IMR-90 (cell line): ENCODE data around the gene FRMD5. TPM values are rescaled to one million over a fixed set of nuclear protein-coding genes. Genes with fewer than 3 reads are reported as not detected.

ENCODE experiments used
- ATAC-seq: fragments of 200-7000 bp; cut with Tn5 transposase; 2 replicates; pipeline ENCODE4 v1.9.1; 2020; ENCODE audit warnings: low read depth, mild to moderate bottlenecking, moderate library complexity
- BruUV-seq: library from RNA; stranded (reverse); fragments of 400-500 nt; replicated peaks from 2 replicates; lab custom pipeline; 2021; lab: Mats Ljungman, UMichigan
- CTCF ChIA-PET: fragments of 300-600 bp; formaldehyde crosslinking; extraction: SDS; loops from one replicate; lab custom pipeline; 2021; ENCODE audit warnings: antibody characterized with exemption; lab: Yijun Ruan, JAX
- POLR2A ChIA-PET: fragments of 300-600 bp; sonication (Branson Sonifier 250); formaldehyde crosslinking; loops from one replicate; lab custom pipeline; 2022; ENCODE audit warnings: antibody characterized with exemption; ENCODE audit not compliant: unreplicated experiment; lab: Charles Lee
- DNase-seq: peaks from one replicate; pipeline ENCODE4 v3.0.0; 2013
- H2AFZ ChIP-seq: replicated peaks from 2 replicates; pipeline ENCODE3; 2013; ENCODE audit warnings: low read length, mild to moderate bottlenecking; ENCODE audit not compliant: poor library complexity
- H2AK5ac ChIP-seq: 2 replicates; pipeline ENCODE4 v1.6.1; 2013; ENCODE audit warnings: low read depth, low read length, inconsistent platforms
- H2AK9ac ChIP-seq: replicated peaks from 2 replicates; pipeline ENCODE3; 2013; ENCODE audit warnings: mild to moderate bottlenecking, low read depth, low read length, moderate library complexity; ENCODE audit not compliant: poor library complexity
- H2BK120ac ChIP-seq: 2 replicates; pipeline ENCODE4 v1.6.1; 2013; ENCODE audit warnings: low read depth, low read length, inconsistent platforms
- H2BK15ac ChIP-seq: 3 replicates; pipeline ENCODE4 v1.6.1; 2013; ENCODE audit warnings: low read depth, low read length, inconsistent platforms
- H2BK20ac ChIP-seq: 2 replicates; pipeline ENCODE4 v1.6.1; 2013; ENCODE audit warnings: low read depth, mild to moderate bottlenecking, inconsistent platforms, low read length, moderate library complexity
- H2BK5ac ChIP-seq: 2 replicates; pipeline ENCODE4 v1.6.1; 2013; ENCODE audit warnings: mild to moderate bottlenecking, low read depth, low read length, inconsistent platforms; ENCODE audit not compliant: poor library complexity, severe bottlenecking
- H3K14ac ChIP-seq: replicated peaks from 2 replicates; pipeline ENCODE4 v1.6.1; 2013; ENCODE audit warnings: low read depth, low read length, inconsistent platforms
- H3K18ac ChIP-seq: 2 replicates; pipeline ENCODE4 v1.6.1; 2013; ENCODE audit warnings: low read depth, low read length, control low read depth
- H3K23ac ChIP-seq: 2 replicates; pipeline ENCODE4 v1.6.1; 2013; ENCODE audit warnings: low read depth, low read length, inconsistent platforms
- H3K27ac ChIP-seq: 2 replicates; pipeline ENCODE4 v1.5.1; 2013; ENCODE audit warnings: mild to moderate bottlenecking, control low read depth, low read length; ENCODE audit not compliant: insufficient read depth
- H3K27me3 ChIP-seq: 2 replicates; pipeline ENCODE4 v1.6.1; 2013; ENCODE audit warnings: low read length; ENCODE audit not compliant: control insufficient read depth, insufficient read depth
- H3K36me3 ChIP-seq: 2 replicates; pipeline ENCODE4 v1.6.1; 2013; ENCODE audit warnings: low read length, mixed read lengths; ENCODE audit not compliant: control insufficient read depth, insufficient read depth
- H3K4ac ChIP-seq: 2 replicates; pipeline ENCODE4 v1.6.1; 2013; ENCODE audit warnings: low read depth, low read length, inconsistent platforms
- H3K4me1 ChIP-seq: 2 replicates; pipeline ENCODE4 v1.6.1; 2013; ENCODE audit warnings: low read length, mixed read lengths; ENCODE audit not compliant: control insufficient read depth, insufficient read depth
- H3K4me2 ChIP-seq: 2 replicates; pipeline ENCODE4 v1.6.1; 2013; ENCODE audit warnings: low read depth, mild to moderate bottlenecking, control low read depth, low read length, moderate library complexity
- H3K4me3 ChIP-seq: 2 replicates; pipeline ENCODE4 v1.5.1; 2013; ENCODE audit warnings: low read depth, mild to moderate bottlenecking, control low read depth, low read length, moderate library complexity; ENCODE audit not compliant: insufficient read depth
- H3K56ac ChIP-seq: 2 replicates; pipeline ENCODE4 v1.6.1; 2013; ENCODE audit warnings: low read length, inconsistent platforms; ENCODE audit not compliant: insufficient read depth; ENCODE audit errors: extremely low read depth
- H3K79me1 ChIP-seq, 2 experiments: 2 replicates each; pipeline ENCODE4 v1.6.1; 2013; ENCODE audit warnings: low read length in 2 of 2, inconsistent platforms in 1 of 2, low read depth in 1 of 2
- H3K9ac ChIP-seq: 2 replicates; pipeline ENCODE4 v1.6.1; 2013; ENCODE audit warnings: low read depth, low read length, control low read depth
- H3K9me1 ChIP-seq: 2 replicates; pipeline ENCODE4 v1.6.1; 2013; ENCODE audit warnings: low read length, inconsistent platforms; ENCODE audit not compliant: insufficient read depth
- H3K9me3 ChIP-seq: 2 replicates; pipeline ENCODE4 v1.6.1; 2013; ENCODE audit warnings: low read length; ENCODE audit not compliant: control insufficient read depth, insufficient read depth
- H4K20me1 ChIP-seq: 2 replicates; pipeline ENCODE4 v1.6.1; 2013; ENCODE audit warnings: low read length, inconsistent platforms; ENCODE audit not compliant: insufficient read depth
- H4K5ac ChIP-seq: 2 replicates; pipeline ENCODE4 v1.6.1; 2013; ENCODE audit warnings: mild to moderate bottlenecking, low read depth, low read length, control low read depth
- H4K8ac ChIP-seq, 2 experiments: 2 replicates each; pipeline ENCODE4 v1.6.1; 2013; ENCODE audit warnings: low read depth in 2 of 2, low read length in 2 of 2, control low read depth in 1 of 2, inconsistent platforms in 1 of 2
- H4K91ac ChIP-seq: 2 replicates; pipeline ENCODE4 v1.6.1; 2013; ENCODE audit warnings: low read depth, low read length, inconsistent platforms; ENCODE audit not compliant: insufficient read depth
- BHLHE40 ChIP-seq: fragments of 150-350 bp; IDR thresholded peaks from 2 replicates; pipeline ENCODE4 v1.6.1; 2016; ENCODE audit warnings: mild to moderate bottlenecking, low read depth, low read length
- FOS ChIP-seq: fragments of 150-350 bp; IDR thresholded peaks from 2 replicates; pipeline ENCODE4 v1.6.1; 2016; ENCODE audit warnings: low read depth, low read length
- POLR2A ChIP-seq: IDR thresholded peaks from 2 replicates; pipeline ENCODE4 v1.6.1; 2012; ENCODE audit warnings: mild to moderate bottlenecking, low read depth, low read length
- RAD21 ChIP-seq: IDR thresholded peaks from 2 replicates; pipeline ENCODE4 v1.6.1; 2012; ENCODE audit warnings: low read length, improper control_type of control experiment
- WGBS, 2 experiments: methylation state at CpG; one replicate each; pipeline versions ENCODE4 v1.1.5 to v1.1.7; 2013; ENCODE audit warnings: missing lambda C conversion rate in 2 of 2; ENCODE audit not compliant: insufficient read length in 1 of 2; ENCODE audit errors: extremely low coverage in 2 of 2; 5-methylcytosine and 5-hydroxymethylcytosine counted together
- dilution Hi-C: fragments of 300-500 bp; cut with HindIII; formaldehyde crosslinking; loops from one replicate; pipeline ENCODE4 v1.14.3; 2018; ENCODE audit warnings: low sequenced_read_pairs; ENCODE audit not compliant: unreplicated experiment
- in situ Hi-C: fragments of 300-500 bp; cut with MboI; formaldehyde crosslinking; loops from 3 replicates; pipeline ENCODE4 v1.14.3; 2019; ENCODE audit warnings: low sequenced_read_pairs, inconsistent platforms, mixed read lengths
- intact Hi-C: fragments of 100-400 bp; cut with micrococcal nuclease; formaldehyde crosslinking; loops from 2 replicates; pipeline ENCODE4 v1.10.0; 2022
- polyA plus RNA-seq, 3 experiments: library from polyadenylated mRNA; depleted of rRNA; stranded (reverse); fragments of >200 nt; gene quantifications; 2 replicates each; pipeline ENCODE4 v1.2.3, GENCODE V29; 2012; ENCODE audit warnings: low replicate concordance in 1 of 3
- total RNA-seq: library from RNA; depleted of rRNA; stranded (reverse); fragments of >200 nt; gene quantifications from 2 replicates; pipeline ENCODE4 v1.2.3, GENCODE V29; 2012

Gene FRMD5
- total and polyA plus RNA-seq, 2 of the 4 experiments (the other 2 are of a cell fraction), result 4.1 to 5.4 TPM

DNA sequence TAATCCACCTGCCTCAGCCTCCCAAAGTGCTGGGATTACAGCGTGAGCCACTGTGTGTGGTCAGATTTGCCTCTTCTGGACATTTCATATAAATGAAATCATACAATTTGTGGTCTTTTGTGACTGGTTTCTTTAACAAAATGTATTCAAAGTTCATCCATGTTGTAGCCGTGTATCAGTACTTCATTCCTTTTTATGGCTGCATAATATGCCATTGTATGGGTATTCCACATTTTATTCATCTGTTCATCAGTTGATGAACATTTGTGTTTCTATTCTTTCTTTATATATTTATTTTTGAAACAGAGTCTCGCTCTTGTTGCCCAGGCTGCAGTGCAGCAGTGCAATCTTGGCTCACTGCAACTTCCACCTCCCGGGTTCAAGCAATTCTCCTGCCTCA lies 342.5 kb downstream of the FRMD5 start:
- no CpG with 5 or more reads among the region's 4 CpGs for WGBS, 2 experiments
- dilution Hi-C loops, result no loop called here
- POLR2A ChIA-PET, result no interaction called here

More for the DNA sequence above, 342.5 kb downstream of the FRMD5 start:
- H2BK120ac ChIP-seq, result no peak overlapping the region
- no peak overlapping the region for H4K91ac ChIP-seq
- no peak overlapping the region for H3K18ac ChIP-seq
- no peak for TF ChIP-seq FOS
- TF ChIP-seq BHLHE40, result no peak
- TF ChIP-seq POLR2A, result no peak
- TF ChIP-seq RAD21, result no peak
- no peak overlapping the region for H3K4ac ChIP-seq
- H3K27me3 ChIP-seq, result no peaks in the 10 kb centered on the region
- no peak overlapping the region for H3K23ac ChIP-seq
- H3K27ac ChIP-seq, result no peak overlapping the region
- intact Hi-C loops, result no loop called here
- DNase-seq, result no peak
- no TSS peak for BruUV-seq
- no peak overlapping the region for H3K4me2 ChIP-seq
- no peak for ATAC-seq
- H4K5ac ChIP-seq, result no peak overlapping the region
- no peak overlapping the region for H3K9ac ChIP-seq
- no peaks in the 10 kb centered on the region for H3K4me1 ChIP-seq
- H3K9me3 ChIP-seq, result no peaks in the 10 kb centered on the region
- no peak overlapping the region for H2BK20ac ChIP-seq
- no peaks in the 10 kb centered on the region for H3K9me1 ChIP-seq
- no peak overlapping the region for H2BK5ac ChIP-seq
- no peak overlapping the region for H2AFZ ChIP-seq
- H2BK15ac ChIP-seq, result no peak overlapping the region
- no peak overlapping the region for H2AK9ac ChIP-seq
- no peak overlapping the region for H3K4me3 ChIP-seq
- H4K20me1 ChIP-seq, result no peaks in the 10 kb centered on the region
- no peak overlapping the region for H3K14ac ChIP-seq
- H4K8ac ChIP-seq, result no peak overlapping the region
- in situ Hi-C loops, result no loop called here
- peaks cover 0 to 4% of the 10 kb centered on the region in 2 experiments; a peak in 2 of 4 replicates for H3K79me1 ChIP-seq
- no peak overlapping the region for H2AK5ac ChIP-seq
- CTCF ChIA-PET, result no interaction called here
- H3K36me3 ChIP-seq, result peaks cover 7% of the 10 kb centered on the region
- no peak overlapping the region for H3K56ac ChIP-seq
